Sigmoid colon (tissue), 4 donors: ENCODE measurements around the gene RBKS.

ENCODE experiments used
- CTCF ChIP-seq, 4 experiments: fragments of 450-650 bp in 3 of 4; fragments of 200-600 bp in 1 of 4; IDR thresholded peaks; one replicate each; pipeline ENCODE4 v1.5.1; 2016 to 2019; ENCODE audit warnings: antibody characterized with exemption in 4 of 4, mild to moderate bottlenecking in 3 of 4, moderate library complexity in 2 of 4
- EP300 ChIP-seq, 4 donors: sonication (generic); formaldehyde crosslinking; IDR thresholded peaks; one replicate each; pipeline ENCODE4 v1.6.1; 2017; ENCODE audit warnings: antibody characterized with exemption in 4 of 4
- POLR2A ChIP-seq, 2 donors: fragments of 450-650 bp; IDR thresholded peaks; one replicate each; pipeline ENCODE4 v1.6.1; 2016; ENCODE audit warnings: antibody characterized with exemption in 2 of 2, mild to moderate bottlenecking in 2 of 2, moderate library complexity in 2 of 2
- POLR2AphosphoS5 ChIP-seq, 4 donors: sonication (generic); formaldehyde crosslinking; IDR thresholded peaks; one replicate each; pipeline ENCODE4 v1.6.1; 2017; ENCODE audit warnings: antibody characterized with exemption in 4 of 4

GRCh38 chr2:27808418-27808817 is 81.8 kb downstream of the RBKS start:
- no peak for TF ChIP-seq POLR2A (IDR thresholded peaks at IDR 0.05)
- TF ChIP-seq CTCF (IDR thresholded peaks at IDR 0.05): no peak
- TF ChIP-seq EP300 (IDR thresholded peaks at IDR 0.05): no peak
- TF ChIP-seq POLR2AphosphoS5 (IDR thresholded peaks at IDR 0.05): no peak
